COLO668 (cell line): ENCODE measurements around the gene TRH.

Experiments used
- DNase-seq: peaks from one replicate; lab custom pipeline; 2025; ENCODE audit not compliant: unreplicated experiment; lab: John Stamatoyannopoulos, UW

Gene TRH, protein sequence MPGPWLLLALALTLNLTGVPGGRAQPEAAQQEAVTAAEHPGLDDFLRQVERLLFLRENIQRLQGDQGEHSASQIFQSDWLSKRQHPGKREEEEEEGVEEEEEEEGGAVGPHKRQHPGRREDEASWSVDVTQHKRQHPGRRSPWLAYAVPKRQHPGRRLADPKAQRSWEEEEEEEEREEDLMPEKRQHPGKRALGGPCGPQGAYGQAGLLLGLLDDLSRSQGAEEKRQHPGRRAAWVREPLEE

DNA sequence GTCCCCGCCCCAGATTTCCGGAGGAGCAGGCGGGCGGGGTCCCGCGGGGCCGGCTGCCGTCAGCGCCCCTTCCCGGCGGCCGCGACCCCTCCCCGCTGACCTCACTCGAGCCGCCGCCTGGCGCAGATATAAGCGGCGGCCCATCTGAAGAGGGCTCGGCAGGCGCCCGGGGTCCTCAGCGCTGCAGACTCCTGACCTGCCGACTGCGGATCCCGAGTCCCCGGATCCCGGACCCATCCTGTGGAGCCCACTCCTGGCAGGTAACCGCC, at the start of gene TRH:
TSS of gene TRH (plus strand) at position 157 of the 269 bp plus-strand sequence. CDS start 1,097 bp downstream, outside the sequence.
- DNase-seq = no peak

DNA sequence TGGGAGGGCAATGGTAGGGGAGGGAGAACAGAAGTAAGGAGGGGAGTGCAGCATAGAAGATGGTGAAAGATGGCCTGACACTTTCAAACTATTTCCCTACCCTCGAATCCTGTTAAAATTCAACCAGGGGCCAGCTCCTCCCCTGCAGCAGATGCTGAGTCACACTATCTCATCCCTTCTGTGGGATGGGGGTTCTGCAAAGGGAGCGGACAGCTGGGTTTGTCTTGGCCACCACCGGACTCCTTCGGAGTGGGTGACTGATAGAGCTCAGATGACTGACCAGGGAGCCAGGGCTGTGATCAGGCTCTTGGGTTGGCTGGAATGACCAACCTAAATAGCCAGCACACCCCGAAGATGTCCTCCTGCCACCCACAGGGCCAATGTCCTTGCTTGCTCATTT, 47.4 kb upstream of the TRH start:
- no peak for DNase-seq

DNA sequence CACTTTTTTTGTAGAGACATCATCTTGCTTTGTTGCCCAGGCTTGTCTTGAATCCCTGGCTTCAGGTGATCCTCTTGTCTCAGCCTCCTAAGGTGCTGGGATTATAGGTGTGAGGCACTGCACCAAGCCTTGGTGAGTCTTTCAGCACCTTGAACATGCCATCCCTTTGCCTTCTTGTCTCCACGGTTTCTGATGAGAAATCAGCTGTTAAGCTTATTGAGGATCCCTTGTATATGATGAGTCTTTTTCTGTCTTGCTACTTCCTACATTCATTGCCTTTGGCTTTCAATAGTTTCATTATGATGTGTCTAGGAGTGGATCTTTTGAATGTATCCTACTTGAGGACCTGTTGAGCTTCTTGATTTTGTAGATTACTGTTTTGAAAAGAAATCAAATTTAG, 45.1 kb upstream of the TRH start:
- no peak for DNase-seq

DNA sequence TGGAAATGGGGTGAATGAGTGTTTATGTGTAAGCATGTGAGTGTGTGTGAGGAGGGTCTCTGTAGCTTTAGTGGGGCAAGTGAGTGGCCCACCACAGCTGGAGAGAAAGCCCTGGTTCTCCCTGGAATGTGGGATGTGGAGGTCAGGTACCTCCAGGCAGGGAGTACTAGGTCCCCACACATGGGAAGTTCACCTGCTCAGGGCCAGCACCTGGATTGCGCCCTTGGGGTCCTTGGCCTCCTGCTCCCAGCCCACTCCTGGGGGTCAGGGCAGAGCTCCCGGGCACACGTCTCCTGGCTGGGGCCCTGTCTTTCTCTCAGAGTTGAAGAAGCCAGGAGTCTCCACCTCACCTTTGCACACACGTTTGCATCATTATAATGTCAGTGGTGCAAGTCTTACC, 41.0 kb upstream of the TRH start:
- DNase-seq = no peak

DNA sequence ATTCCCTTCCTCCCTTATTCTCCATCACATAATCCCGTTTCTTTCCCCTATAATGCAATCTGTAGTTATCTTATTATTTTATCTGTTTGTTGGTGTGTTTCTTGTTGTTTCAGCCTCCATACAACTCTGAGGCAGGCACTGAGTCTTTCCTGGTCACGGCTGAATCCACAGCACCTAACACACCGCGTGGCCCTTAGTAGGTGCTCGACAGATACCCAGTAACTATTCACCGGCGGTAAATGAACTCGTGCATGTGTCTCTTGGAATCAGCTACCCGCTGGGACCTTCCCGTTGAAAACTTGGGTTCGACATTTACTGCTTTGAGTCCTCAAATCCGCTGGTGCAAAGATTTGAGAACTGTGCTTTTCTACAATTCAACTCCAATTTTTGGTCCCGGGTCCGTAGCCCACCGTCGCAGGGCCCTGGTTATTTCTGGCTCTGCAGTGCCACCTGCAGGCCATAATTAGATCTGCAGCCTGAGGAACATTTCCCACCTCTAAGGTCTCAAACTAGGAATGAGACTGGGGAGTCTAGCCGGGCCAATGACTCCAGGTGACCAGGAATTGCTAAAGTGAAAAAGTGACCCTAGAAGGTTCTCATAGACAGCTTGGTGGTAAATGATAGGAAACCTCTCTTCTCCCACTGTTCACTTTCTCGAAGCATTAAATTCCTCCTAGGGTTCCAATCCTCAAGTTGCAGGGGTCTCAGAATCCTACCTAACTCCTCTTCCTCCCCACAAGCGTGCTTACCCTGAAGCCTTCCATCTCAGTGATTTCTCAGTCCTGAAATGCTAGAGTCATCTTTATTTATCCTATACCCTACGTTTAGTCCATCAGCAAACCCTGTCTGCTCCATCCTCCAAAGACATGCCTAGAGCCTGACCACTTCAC, 40.0 kb upstream of the TRH start:
- peak; percentile 18 for DNase-seq

DNA sequence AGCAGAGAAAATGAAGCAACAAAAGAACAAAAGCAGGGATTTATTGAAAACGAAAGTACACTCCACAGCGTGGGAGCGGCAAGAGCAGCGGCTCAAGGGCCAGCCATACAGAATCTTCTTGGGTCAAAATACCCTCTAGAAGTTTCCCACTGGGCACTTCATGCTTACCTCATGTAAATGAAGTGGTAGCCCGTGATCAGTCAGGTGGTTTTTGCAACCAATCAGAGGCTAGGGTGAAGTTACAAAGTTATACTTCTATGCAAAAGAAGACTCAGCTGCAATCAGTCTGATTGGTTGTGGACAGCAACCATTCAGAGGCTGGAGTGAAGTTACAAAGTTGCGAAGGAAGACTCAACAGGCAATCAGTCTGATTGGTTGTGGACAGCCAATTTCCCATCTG, 37.8 kb upstream of the TRH start:
- DNase-seq = peak; percentile 3

DNA sequence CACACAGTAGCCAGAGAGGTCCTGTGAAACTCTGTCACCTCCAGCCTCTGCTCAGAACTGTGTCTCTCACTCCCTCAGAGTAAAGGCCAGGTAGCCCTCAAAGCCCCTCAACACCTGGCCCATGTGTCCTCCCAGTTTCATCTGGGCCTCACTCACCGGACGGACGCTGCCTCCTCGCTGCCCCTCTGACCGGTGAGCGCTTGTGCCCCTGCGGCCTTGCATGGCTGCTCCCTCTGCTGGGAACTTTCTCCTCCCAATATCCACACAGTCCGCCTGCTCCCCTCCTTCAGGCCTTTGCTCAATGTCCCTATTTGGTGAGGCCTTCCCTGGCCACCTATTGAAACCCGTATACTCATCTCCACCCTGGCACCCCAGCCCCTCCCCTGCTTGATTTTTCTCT, 36.8 kb upstream of the TRH start:
- no peak for DNase-seq

DNA sequence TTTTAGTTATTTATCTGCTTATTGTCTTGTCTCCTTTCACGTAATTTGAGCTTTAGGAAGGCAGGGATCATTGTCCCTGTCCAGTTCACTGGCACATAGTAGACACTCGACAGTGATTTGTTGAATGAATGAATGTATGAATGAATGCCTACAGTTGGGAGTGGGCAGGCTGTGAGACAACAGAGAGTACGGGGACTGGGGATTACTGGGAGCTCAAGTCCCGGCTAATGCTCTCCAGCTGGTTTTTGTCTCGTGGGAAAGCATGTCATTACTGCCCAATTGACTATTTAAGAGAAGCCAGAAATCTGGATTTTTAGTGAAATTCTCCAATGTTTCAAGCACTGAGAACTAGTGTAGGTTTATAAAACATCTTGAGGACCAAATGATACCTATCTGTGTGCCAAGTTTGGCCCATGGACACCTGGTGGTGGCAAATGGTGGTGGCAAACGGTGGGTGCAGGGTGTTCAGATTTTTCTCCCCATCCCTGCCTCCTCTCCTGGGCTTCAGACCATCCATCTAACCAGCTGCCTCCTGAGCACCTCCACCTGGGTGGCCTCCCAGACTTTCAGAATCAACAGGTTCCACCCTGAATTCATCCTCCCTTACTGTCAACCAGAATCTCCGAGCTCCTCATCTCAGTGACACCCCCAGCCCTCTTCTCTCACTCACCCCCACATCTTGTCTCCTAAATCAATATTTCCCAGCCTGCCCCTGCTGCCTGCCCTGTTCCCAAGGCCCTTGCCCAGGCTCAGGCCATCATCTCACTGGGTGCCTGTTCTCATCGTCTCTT, 36.2 kb upstream of the TRH start:
- no peak for DNase-seq

DNA sequence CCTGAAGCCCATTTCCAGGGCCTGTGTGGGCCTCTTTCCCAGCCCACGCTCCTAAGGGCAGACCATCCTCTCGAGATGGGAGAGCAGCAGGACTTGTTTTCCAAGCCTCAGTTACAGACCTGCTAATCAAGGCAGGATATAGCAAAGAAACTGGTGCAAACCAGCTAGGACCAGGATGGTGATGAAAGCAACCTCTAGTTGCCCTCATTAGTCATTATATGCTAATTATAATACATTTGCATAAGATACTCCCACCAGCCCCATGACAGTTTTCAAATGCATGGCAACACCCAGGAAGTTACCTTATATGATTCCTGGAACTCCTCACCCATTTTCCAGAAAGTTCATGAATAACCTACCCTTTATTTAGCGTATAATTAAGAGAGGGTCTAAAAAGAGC, 34.4 kb upstream of the TRH start:
- DNase-seq = no peak

DNA sequence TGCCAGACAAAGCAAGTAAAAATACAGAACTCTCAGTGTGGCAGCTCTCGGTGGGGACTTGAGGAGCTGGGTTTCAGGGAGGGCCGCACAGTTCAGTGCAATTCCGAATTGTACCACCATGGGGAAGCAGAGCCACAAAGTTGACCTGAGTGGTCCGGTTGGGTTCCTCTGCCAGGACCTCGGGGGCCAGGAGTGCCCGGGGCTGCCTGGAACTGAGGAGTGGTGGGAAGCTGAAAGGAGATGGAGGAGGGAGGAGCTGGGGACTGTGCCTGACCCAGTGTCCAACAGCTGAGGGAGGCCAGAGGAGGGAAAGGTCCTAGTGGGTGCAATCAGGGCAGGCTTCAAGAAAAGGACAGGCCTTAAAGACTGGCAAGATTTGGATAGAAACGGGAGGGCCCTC, 32.2 kb upstream of the TRH start:
- DNase-seq = peak; percentile 31

DNA sequence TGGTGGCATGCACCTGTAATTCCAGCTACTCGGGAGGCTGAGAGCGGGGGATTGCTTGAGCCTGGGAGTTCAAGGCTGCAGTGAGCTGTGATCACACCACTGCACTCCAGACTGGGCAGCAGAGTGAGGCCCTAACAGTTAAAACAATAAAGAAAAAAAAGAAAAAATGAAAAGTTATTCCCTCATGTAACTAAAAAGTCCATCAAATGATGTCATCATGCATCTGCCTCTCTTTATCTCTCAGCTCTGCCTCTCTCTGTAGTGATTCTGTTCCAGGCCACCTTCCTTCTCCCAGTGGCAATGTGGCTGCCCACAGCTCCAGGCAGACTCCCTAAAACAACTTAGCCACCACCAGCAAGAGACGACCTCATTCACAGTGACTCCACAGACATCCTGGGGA, 31.5 kb upstream of the TRH start:
- no peak for DNase-seq

DNA sequence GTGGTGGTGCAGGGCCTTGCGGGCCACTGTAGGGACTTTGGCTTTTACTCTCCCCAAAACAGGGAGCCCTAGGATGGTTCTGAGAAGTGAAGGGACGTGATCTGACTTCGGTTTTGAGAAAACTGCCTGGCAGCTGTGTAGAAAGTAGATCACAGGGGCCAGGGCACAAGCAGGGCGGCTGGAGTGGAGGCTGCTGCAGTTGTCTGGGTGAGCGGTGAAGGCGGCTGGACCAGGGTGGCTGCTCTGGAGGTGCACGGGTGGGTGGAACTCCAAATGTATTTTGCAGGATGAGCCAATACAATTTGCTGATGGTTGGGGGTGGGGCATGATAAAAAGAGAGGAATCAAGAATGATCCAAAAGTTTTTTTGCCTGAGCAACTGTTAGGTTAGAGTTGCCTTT, 29.8 kb upstream of the TRH start:
- no peak for DNase-seq

DNA sequence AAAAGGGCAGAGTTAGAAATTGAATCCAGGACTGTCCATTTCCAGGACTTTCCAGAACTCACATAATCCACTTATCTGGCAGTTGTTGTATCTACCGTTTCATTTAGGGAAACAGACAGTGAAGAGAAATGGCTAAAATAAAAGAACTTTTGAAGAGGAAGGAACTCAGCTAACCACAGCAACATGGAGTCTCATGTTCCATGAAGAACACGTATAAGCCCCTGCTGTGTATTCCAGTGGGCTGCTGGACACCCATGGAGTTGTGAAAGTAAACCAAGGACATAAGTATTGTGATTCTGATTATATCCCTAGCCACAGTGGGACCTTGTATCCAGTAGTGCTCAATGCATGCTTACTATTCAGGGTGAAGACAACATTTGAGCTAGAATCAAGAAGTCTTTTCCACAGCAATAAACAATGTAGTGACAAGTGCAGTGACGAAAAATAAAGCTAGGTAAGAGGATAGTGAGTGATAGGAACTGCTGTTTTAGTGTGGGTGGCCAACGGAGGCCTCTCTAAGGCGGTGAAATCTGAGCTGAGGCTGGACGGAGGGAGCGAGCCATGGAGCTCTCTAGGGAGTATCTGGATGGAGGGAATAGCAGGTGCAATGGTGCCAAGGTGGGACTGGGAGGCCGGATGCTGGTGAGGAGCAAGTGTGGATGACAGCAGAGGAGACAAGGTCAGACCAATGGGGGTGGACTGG, 26.8 kb upstream of the TRH start:
- DNase-seq = no peak

DNA sequence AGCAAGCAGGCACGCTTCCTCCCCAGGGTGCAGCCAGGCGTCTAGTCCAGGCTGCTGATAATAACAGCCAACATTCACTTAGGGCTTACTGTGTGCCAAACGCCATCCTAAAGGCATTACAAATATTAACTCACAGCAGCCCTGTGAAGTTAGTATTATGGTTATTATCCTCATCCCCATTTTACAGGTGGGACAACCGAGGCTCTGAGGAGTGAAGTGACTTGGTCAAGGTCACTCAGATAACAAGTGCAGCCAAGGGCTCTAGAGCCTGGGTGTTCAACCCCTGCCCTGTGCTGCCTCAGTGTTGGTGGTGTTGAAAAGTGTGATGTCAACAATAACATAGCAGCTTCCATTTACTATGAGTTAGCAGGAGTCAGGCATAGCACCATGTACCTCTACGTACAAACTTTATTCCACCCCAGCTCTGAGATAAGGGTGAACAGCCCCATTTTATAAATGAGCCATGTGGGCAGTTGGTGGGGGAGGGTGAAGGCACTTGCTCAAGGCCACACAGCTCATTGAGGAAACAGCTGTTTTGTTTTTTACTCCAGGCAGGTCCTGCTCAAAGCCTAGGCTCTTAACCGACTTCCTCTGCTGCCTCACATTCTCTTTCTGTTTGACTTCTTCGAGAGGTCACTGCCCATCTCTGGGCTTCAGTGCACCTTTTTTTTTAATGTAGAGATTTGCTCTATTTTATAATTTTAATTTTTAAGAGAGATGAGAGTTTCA, 24.0 kb upstream of the TRH start:
- no peak for DNase-seq

DNA sequence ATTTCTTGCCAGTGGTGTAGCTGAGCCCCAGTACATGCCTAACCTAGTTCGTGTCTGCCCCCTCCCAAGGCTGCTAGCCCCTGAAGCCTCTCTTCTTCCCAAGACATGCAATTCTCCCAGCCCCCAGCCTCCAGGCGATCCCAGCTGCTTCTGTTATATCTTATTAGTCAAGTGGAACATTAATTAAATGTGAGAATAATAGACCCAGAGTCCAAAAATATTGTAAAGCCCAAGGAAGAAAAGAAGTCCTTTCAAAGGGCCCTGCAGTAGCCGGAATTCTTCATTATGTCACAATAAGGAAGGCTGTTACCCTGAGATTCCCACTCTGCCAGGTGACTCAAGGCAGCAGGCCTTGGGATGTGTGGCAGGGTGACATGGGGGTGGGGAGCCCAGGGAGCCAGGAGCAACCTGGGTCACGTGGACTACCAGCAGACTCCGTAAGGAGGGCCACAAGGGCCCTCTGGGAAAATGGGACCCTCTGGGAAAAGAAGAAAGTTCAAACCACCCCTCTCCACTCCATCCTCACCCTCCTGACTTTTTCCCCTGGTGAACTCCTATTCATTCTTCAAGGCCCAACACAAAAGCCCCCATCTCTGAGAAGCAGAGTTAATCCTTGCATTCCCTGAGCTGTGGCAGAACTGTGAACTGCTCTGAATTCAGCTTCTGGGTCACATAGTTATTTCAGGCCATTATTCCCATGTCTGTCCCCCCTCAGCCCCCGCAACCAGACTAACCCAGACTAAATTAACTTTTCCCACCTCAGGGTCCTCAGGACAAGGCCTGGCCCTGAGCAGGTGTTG, 21.8 kb upstream of the TRH start:
- DNase-seq = no peak

DNA sequence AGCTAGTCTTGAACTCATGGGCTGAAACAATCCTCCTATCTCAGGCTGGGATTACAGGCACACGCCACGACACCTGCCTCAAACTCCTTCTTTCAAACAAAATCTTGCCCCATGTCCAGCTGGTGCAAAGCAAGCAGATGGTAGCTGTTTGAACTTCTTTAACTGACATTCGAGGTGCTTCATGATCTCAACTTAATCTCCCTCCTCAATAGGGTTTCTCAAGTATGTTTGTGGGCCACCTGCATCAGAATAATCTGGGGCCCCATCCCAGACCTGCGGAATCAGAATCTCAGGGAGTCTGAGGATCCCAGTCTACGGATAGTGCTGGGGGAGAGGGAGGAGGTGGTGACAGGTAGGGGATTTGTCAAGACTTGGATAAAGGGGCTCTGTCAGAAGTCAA, 20.9 kb upstream of the TRH start:
- DNase-seq = no peak

DNA sequence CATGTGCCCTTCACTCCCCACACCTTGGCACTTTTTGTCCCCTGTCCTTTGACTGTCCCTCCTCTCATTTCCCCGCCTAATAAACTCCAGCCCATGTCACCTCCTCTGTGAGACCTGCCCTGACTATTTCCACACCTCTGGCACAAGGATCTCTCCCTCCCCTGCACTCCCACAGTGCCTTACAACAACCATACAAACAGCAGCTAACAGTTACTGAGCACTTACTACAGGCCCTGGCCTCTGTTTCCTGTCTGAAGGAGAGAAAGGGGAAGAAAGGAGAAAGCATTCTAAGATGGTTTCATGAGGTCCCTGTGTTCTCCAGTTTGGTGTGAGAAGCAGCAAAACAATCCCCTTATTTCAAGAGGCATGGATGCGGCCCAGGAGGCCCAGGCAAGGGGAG, 20.0 kb upstream of the TRH start:
- DNase-seq = no peak

DNA sequence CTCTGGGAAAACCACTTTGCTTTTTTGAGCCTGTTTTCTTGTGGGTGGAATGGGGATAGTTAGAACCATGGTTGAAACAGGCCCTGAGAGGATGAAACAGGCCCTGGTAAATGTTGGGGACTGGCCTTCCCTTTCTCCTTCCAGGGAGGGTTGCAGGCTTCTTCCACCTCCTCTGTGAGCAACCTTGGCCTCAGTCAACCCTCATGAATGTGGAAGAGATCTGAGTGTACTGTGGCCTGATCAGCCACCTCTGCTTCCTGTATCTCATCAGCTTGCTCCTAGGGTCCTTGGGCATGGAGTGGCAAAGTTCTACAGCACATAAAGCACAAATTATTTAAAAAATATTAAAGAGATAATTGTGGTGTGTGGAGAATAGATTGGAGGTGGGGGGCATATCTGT, 17.6 kb upstream of the TRH start:
- DNase-seq = no peak

DNA sequence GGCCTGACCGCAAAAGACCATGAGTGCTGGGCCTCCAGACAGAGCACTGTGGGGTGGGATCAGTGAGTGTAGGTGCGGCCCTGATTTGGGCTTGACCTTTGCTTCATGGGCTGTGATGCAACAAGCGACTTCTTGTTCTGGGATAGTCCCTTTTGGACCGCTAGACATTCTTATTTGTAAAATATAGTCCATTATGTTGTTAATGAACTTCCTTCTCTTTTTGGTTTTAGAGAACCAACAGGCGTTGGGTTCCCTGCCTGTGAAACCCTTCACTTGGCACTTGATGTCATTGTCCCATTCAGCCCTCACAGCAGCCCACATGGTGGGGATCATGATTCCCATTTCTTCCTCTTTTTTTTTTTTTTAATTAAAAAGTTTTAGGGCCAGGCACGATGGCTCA, 15.8 kb upstream of the TRH start:
- DNase-seq = no peak

DNA sequence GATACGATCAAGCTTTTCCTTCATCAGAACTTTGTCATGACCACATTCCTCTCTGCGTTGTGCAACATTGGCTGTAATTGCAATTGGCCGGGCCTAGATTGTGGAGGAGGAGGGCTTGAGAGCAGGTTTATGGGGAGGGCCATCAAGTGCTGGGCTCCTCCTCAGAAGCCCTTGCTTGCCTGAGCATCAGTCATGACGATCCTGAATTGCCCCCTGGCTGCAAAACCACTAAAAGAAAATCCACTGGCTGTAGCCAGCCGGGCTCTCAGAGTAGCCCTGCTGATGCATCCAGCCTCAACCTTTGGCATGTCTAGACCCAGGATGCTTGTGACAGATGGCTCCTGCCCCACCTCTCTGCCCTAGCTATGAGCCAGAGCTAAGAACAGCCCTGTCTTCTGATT, 13.4 kb upstream of the TRH start:
- no peak for DNase-seq
